ACC112 (cell line): ENCODE results near the gene PI4KA.
A peak's percentile ranks its signal among the peaks of the same experiment; 100 is the strongest.
"Not testable (repeated sequence)": the region's sequence is repeated elsewhere in the genome, so short reads cannot be mapped to it uniquely, and the experiment has no call there.

Experiments used
- H2AFZ ChIP-seq: fragments of 200-600 bp; sonication (generic); one replicate; pipeline ENCODE4 v1.6.0; 2017; ENCODE audit warnings: antibody characterized with exemption, low read length; ENCODE audit not compliant: unreplicated experiment
- H3K27ac ChIP-seq: fragments of 200-600 bp; sonication (generic); 2 replicates; pipeline ENCODE4 v1.5.1; 2014; ENCODE audit warnings: low read depth, mild to moderate bottlenecking, antibody characterized with exemption, low read length, moderate library complexity
- H3K27me3 ChIP-seq: fragments of 200-600 bp; sonication (generic); 2 replicates; pipeline ENCODE4 v1.6.1; 2014; ENCODE audit warnings: mild to moderate bottlenecking, antibody characterized with exemption, low read length, moderate library complexity, mixed read lengths; ENCODE audit not compliant: insufficient read depth
- H3K36me3 ChIP-seq: fragments of 200-600 bp; sonication (generic); 2 replicates; pipeline ENCODE4 v1.6.1; 2016; ENCODE audit warnings: mild to moderate bottlenecking, antibody characterized with exemption, low read length, moderate library complexity, mixed read lengths; ENCODE audit not compliant: insufficient read depth
- H3K4me1 ChIP-seq: fragments of 200-600 bp; sonication (generic); one replicate; pipeline ENCODE4 v1.6.1; 2016; ENCODE audit warnings: low read length, mixed read lengths; ENCODE audit not compliant: insufficient read depth, unreplicated experiment, control insufficient read depth
- H3K4me3 ChIP-seq: fragments of 200-600 bp; sonication (generic); 2 replicates; pipeline ENCODE4 v1.5.1; 2014; ENCODE audit warnings: mild to moderate bottlenecking, low read depth, low read length
- H3K79me2 ChIP-seq: fragments of 200-600 bp; sonication (generic); one replicate; pipeline ENCODE4 v1.6.0; 2016; ENCODE audit warnings: low read length; ENCODE audit not compliant: control insufficient read depth, unreplicated experiment, insufficient read depth

The PI4KA gene

GRCh38 chr22:20717213-20717866 lies 141.3 kb downstream of the PI4KA start:
- H3K27ac ChIP-seq, H3K36me3 ChIP-seq, H3K4me1 ChIP-seq, H3K27me3 ChIP-seq, H3K4me3 ChIP-seq, H2AFZ ChIP-seq, H3K79me2 ChIP-seq: not testable (repeated sequence)

- H3K4me1 ChIP-seq, H3K27me3 ChIP-seq, H2AFZ ChIP-seq, H3K36me3 ChIP-seq, H3K27ac ChIP-seq, H3K4me3 ChIP-seq, H3K79me2 ChIP-seq: not testable (repeated sequence)
Observed at GRCh38 chr22:20713116-20713515, 145.5 kb downstream of the PI4KA start.

- not testable (repeated sequence) for H3K27ac ChIP-seq, H3K79me2 ChIP-seq, H3K4me3 ChIP-seq, H2AFZ ChIP-seq, H3K36me3 ChIP-seq, H3K27me3 ChIP-seq, H3K4me1 ChIP-seq
Observed at GRCh38 chr22:20709966-20710365, 148.6 kb downstream of the PI4KA start.

GRCh38 chr22:20707549-20708118 lies 151.0 kb downstream of the PI4KA start:
- not testable (repeated sequence) for H3K4me3 ChIP-seq, H2AFZ ChIP-seq, H3K4me1 ChIP-seq, H3K27me3 ChIP-seq, H3K79me2 ChIP-seq, H3K27ac ChIP-seq, H3K36me3 ChIP-seq

GRCh38 chr22:20703816-20704609 lies 154.6 kb downstream of the PI4KA start:
- not testable (repeated sequence) for H3K4me1 ChIP-seq, H3K27ac ChIP-seq, H3K4me3 ChIP-seq, H2AFZ ChIP-seq, H3K36me3 ChIP-seq, H3K27me3 ChIP-seq, H3K79me2 ChIP-seq

GRCh38 chr22:20703414-20703806 lies 155.2 kb downstream of the PI4KA start:
- not testable (repeated sequence) for H3K4me3 ChIP-seq, H3K36me3 ChIP-seq, H3K27me3 ChIP-seq, H3K79me2 ChIP-seq, H3K27ac ChIP-seq, H2AFZ ChIP-seq, H3K4me1 ChIP-seq

- H2AFZ ChIP-seq, H3K36me3 ChIP-seq, H3K4me1 ChIP-seq, H3K79me2 ChIP-seq, H3K27ac ChIP-seq, H3K27me3 ChIP-seq: not testable (repeated sequence)
- H3K4me3 ChIP-seq: peak overlapping the region; percentile 66
Observed at GRCh38 chr22:20702546-20703413, 155.8 kb downstream of the PI4KA start.

- H2AFZ ChIP-seq, H3K27me3 ChIP-seq, H3K27ac ChIP-seq, H3K36me3 ChIP-seq, H3K4me1 ChIP-seq, H3K79me2 ChIP-seq: not testable (repeated sequence)
- H3K4me3 ChIP-seq: peak overlapping the region; percentile 66
Observed at GRCh38 chr22:20702175-20702545, 156.5 kb downstream of the PI4KA start.

GRCh38 chr22:20701680-20702136 lies 156.9 kb downstream of the PI4KA start:
- not testable (repeated sequence) for H3K79me2 ChIP-seq, H3K36me3 ChIP-seq, H3K27ac ChIP-seq, H3K4me1 ChIP-seq, H3K27me3 ChIP-seq, H2AFZ ChIP-seq
- peak overlapping the region; percentile 58 for H3K4me3 ChIP-seq

GRCh38 chr22:20700347-20700746 lies 158.3 kb downstream of the PI4KA start:
- not testable (repeated sequence) for H3K36me3 ChIP-seq, H3K4me1 ChIP-seq, H3K4me3 ChIP-seq, H3K27me3 ChIP-seq, H3K27ac ChIP-seq, H2AFZ ChIP-seq, H3K79me2 ChIP-seq
